Caco-2 (cell line): ENCODE results near the gene ABCD2. TPM values are rescaled to one million over a fixed set of nuclear protein-coding genes. Genes with fewer than 3 reads are reported as not detected.

Experiments used
- BruUV-seq: library from RNA; stranded (reverse); fragments of 400-500 nt; replicated peaks from 2 replicates; lab custom pipeline; 2021; lab: Mats Ljungman, UMichigan
- CTCF ChIA-PET: fragments of 300-600 bp; sonication (Branson Sonifier 250); formaldehyde crosslinking; loops from one replicate; lab custom pipeline; 2022; ENCODE audit warnings: antibody characterized with exemption; lab: Charles Lee
- POLR2A ChIA-PET: fragments of 300-600 bp; sonication (Branson Sonifier 250); formaldehyde crosslinking; loops from one replicate; lab custom pipeline; 2022; ENCODE audit warnings: antibody characterized with exemption; lab: Charles Lee
- DNase-seq, 2 experiments: peaks; one replicate each; pipeline versions ENCODE4 v3.0.0 to v3.0.0-alpha.2; 2020 to 2022
- H3K27me3 ChIP-seq: replicated peaks from 2 replicates; pipeline ENCODE4 v1.6.0; 2011; ENCODE audit warnings: low read length; ENCODE audit not compliant: control insufficient read depth, insufficient read depth
- H3K36me3 ChIP-seq: 2 replicates; pipeline ENCODE4 v1.5.1; 2011; ENCODE audit warnings: low read length; ENCODE audit not compliant: control insufficient read depth, insufficient read depth
- H3K4me1 ChIP-seq: fragments of 250-450 bp; sonication (Bioruptor Pico); 2 replicates; pipeline ENCODE4 v1.5.1; 2020; ENCODE audit warnings: mild to moderate bottlenecking
- H3K4me3 ChIP-seq: 2 replicates; pipeline ENCODE4 v1.5.1; 2011; ENCODE audit warnings: low read depth, mild to moderate bottlenecking, control low read depth, low read length
- H3K9me3 ChIP-seq: fragments of 250-450 bp; sonication (Bioruptor Pico); 2 replicates; pipeline ENCODE4 v1.5.1; 2020; ENCODE audit warnings: mild to moderate bottlenecking, moderate library complexity
- H3K27ac Mint-ChIP-seq: one replicate; pipeline ENCODE4 v1.8.0; 2022; ENCODE audit warnings: mixed read lengths; ENCODE audit not compliant: unreplicated experiment
- H3K27me3 Mint-ChIP-seq: one replicate; pipeline ENCODE4 v1.8.0; 2022; ENCODE audit warnings: mixed read lengths; ENCODE audit not compliant: insufficient read depth, unreplicated experiment
- H3K36me3 Mint-ChIP-seq: one replicate; pipeline ENCODE4 v1.8.0; 2022; ENCODE audit warnings: mild to moderate bottlenecking, mixed read lengths; ENCODE audit not compliant: insufficient read depth, unreplicated experiment
- H3K4me1 Mint-ChIP-seq: one replicate; pipeline ENCODE4 v1.8.0; 2022; ENCODE audit warnings: low read depth, mixed read lengths; ENCODE audit not compliant: unreplicated experiment
- H3K4me3 Mint-ChIP-seq: one replicate; pipeline ENCODE4 v1.8.0; 2022; ENCODE audit warnings: mild to moderate bottlenecking, moderate library complexity, mixed read lengths; ENCODE audit not compliant: unreplicated experiment
- H3K9me3 Mint-ChIP-seq: one replicate; pipeline ENCODE4 v1.8.0; 2022; ENCODE audit warnings: mixed read lengths; ENCODE audit not compliant: unreplicated experiment
- intact Hi-C: fragments of 100-400 bp; cut with micrococcal nuclease; formaldehyde crosslinking; loops from one replicate; pipeline ENCODE4 v1.10.0; 2022; ENCODE audit not compliant: unreplicated experiment
- total RNA-seq: library from RNA; stranded (reverse); gene quantifications from 2 replicates; pipeline ENCODE4 v1.2.3, GENCODE V29; 2022
- TF ChIP-seq, protein P1 (sequence below), 2 experiments: fragments of 200-600 bp in 1 of 2; IDR thresholded peaks; 1 replicate in 1 of 2; 2 replicates in 1 of 2; pipeline versions ENCODE4 v1.5.1 to v1.8.0; 2011 to 2022; ENCODE audit warnings: antibody characterized with exemption in 1 of 2, control low read depth in 1 of 2, inconsistent platforms in 1 of 2, low read depth in 1 of 2, low read length in 1 of 2, mild to moderate bottlenecking in 1 of 2, moderate library complexity in 1 of 2; ENCODE audit not compliant: insufficient read depth in 1 of 2, severe bottlenecking in 1 of 2, unreplicated experiment in 1 of 2

The ABCD2 gene
- total RNA-seq, 1 experiment from 2014 or later = not detected

DNA sequence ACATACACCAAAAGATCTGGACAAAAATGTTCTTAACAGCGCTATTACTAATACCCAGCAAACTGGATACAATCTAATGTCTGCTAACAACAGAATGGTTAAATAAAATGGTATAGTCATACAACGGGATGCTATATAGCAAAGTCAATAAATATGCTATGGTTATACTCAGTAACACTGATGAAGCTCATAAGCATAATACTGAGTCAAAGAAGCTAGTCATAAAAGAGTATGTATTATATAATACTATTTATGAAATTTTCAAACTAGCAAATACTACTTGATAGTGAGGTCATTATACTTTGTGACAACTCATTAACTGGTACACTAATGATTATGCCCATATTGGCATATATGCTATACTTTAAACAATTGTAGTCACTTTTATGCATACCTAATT, 7.4 kb downstream of the ABCD2 start:
- no peaks in the 10 kb centered on the region for H3K4me1 ChIP-seq
- Mint-ChIP-seq H3K27ac (no peak overlapping the region), H3K4me1 (no peaks in the 10 kb centered on the region), H3K27me3 (peaks cover 4% of the 10 kb centered on the region), H3K36me3 (no peaks in the 10 kb centered on the region), H3K4me3 (no peak overlapping the region), H3K9me3 (no peaks in the 10 kb centered on the region)
- no peaks in the 10 kb centered on the region for H3K27me3 ChIP-seq
- DNase-seq = no peak
- no peaks in the 10 kb centered on the region for H3K9me3 ChIP-seq
- H3K4me3 ChIP-seq = no peak overlapping the region
- ChIA-PET POLR2A (no interaction called here), CTCF (no interaction called here)
- no peaks in the 10 kb centered on the region for H3K36me3 ChIP-seq
- TF ChIP-seq, protein P1, sequence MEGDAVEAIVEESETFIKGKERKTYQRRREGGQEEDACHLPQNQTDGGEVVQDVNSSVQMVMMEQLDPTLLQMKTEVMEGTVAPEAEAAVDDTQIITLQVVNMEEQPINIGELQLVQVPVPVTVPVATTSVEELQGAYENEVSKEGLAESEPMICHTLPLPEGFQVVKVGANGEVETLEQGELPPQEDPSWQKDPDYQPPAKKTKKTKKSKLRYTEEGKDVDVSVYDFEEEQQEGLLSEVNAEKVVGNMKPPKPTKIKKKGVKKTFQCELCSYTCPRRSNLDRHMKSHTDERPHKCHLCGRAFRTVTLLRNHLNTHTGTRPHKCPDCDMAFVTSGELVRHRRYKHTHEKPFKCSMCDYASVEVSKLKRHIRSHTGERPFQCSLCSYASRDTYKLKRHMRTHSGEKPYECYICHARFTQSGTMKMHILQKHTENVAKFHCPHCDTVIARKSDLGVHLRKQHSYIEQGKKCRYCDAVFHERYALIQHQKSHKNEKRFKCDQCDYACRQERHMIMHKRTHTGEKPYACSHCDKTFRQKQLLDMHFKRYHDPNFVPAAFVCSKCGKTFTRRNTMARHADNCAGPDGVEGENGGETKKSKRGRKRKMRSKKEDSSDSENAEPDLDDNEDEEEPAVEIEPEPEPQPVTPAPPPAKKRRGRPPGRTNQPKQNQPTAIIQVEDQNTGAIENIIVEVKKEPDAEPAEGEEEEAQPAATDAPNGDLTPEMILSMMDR (IDR thresholded peaks at IDR 0.05; ENCODE audit: insufficient read depth in 1 of 2, low read depth in 1 of 2, low read length in 1 of 2, severe bottlenecking in 1 of 2, unreplicated experiment in 1 of 2) = no peak
- intact Hi-C loops = loop anchor here (10.0 kb wide), 2 partner anchors 167 to 297 kb away; partner anchors contain the start of gene KIF21A
- BruUV-seq = no TSS peak

DNA sequence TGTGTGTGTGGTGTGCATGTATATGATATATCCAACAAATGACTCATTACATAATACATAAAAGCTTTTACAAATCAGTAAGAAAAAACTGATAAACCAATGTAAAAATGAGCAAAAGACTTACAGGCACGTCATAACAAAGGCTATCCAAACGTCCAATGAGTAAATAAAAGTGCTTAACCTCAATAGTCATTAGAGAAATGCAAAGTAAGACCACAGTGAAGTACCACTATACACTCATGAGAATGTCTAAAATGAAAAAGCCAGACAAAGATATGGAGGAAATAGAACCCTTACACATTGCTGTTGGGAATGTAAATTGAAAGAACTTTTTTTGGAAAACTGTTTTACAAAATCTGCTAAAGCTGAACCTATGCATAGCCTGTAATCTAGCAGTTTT, 7.8 kb downstream of the ABCD2 start:
- Mint-ChIP-seq H3K27ac (no peak overlapping the region), H3K4me1 (no peaks in the 10 kb centered on the region), H3K36me3 (no peaks in the 10 kb centered on the region), H3K4me3 (no peak overlapping the region), H3K9me3 (no peaks in the 10 kb centered on the region), H3K27me3 (peaks cover 4% of the 10 kb centered on the region)
- 0 out of 2 replicates have a peak, but pooled peaks cover 3% of the 10 kb centered on the region for H3K9me3 ChIP-seq
- no peak for DNase-seq
- no peaks in the 10 kb centered on the region for H3K27me3 ChIP-seq
- intact Hi-C loops = loop anchor here (10.0 kb wide), 2 partner anchors 167 to 297 kb away; partner anchors contain the start of gene KIF21A
- H3K36me3 ChIP-seq = no peaks in the 10 kb centered on the region
- BruUV-seq = no TSS peak
- TF ChIP-seq, protein P1 (IDR thresholded peaks at IDR 0.05; ENCODE audit: insufficient read depth in 1 of 2, low read depth in 1 of 2, low read length in 1 of 2, severe bottlenecking in 1 of 2, unreplicated experiment in 1 of 2) = no peak
- ChIA-PET POLR2A (no interaction called here), CTCF (no interaction called here)
- H3K4me3 ChIP-seq = no peak overlapping the region
- H3K4me1 ChIP-seq = no peaks in the 10 kb centered on the region

DNA sequence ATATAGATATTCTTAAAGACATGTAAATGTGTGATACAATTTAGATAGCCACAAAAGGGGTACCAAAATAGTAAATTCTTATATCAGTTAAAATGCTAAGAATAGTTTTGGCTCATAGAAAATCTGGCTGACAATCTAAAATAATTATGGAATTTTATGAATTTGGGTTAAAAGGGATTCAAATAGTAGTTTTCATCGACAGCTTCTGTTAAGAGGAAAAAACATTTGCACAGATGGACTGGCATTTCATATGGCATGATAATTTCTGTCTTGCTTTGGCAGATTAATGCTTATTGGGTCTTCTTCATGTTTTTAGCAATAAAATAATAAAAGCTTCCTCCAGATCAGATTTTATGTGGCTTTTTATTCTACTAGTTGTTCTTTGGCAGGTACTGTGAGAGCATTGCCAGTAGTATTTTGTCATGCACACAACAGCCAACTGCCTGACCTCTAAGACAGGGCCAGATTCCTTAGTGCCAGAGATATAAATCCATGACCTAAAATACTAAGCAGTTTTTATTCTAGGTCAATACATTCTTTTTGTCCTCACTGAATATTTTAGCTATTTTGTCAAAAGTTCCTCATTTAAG, 9.1 kb downstream of the ABCD2 start:
- BruUV-seq = no TSS peak
- Histone ChIP-seq H3K27me3 (no peaks in the 10 kb centered on the region), H3K9me3 (0 out of 2 replicates have a peak, but pooled peaks cover 3% of the 10 kb centered on the region), H3K4me1 (no peaks in the 10 kb centered on the region), H3K4me3 (no peak overlapping the region), H3K36me3 (no peaks in the 10 kb centered on the region)
- Mint-ChIP-seq H3K9me3 (no peaks in the 10 kb centered on the region), H3K4me1 (no peaks in the 10 kb centered on the region), H3K36me3 (no peaks in the 10 kb centered on the region), H3K27me3 (peaks cover 4% of the 10 kb centered on the region), H3K27ac (no peak overlapping the region), H3K4me3 (no peak overlapping the region)
- ChIA-PET CTCF (no interaction called here), POLR2A (no interaction called here)
- TF ChIP-seq, protein P1 (IDR thresholded peaks at IDR 0.05; ENCODE audit: insufficient read depth in 1 of 2, low read depth in 1 of 2, low read length in 1 of 2, severe bottlenecking in 1 of 2, unreplicated experiment in 1 of 2) = no peak
- no peak for DNase-seq
- intact Hi-C loops = loop anchor here (10.0 kb wide), 2 partner anchors 166 to 296 kb away; partner anchors contain the start of gene KIF21A
